Caki2 (cell line): ENCODE data around the gene NR5A1. TPM values are rescaled to one million over a fixed set of nuclear protein-coding genes. Genes with fewer than 3 reads are reported as not detected.

Experiments used
- DNase-seq: peaks from one replicate; pipeline ENCODE4 v3.0.0-alpha.2; 2015; ENCODE audit warnings: low read depth
- in situ Hi-C: cut with HindIII; loops from 2 replicates; pipeline ENCODE4 v1.10.0; 2016; ENCODE audit warnings: low sequenced_read_pairs, low pct_unique_long_range_greater_than_20kb, mixed read lengths
- total RNA-seq: library from RNA; depleted of rRNA; stranded (reverse); fragments of >200 nt; shearing (Covaris generic); gene quantifications from 2 replicates; pipeline ENCODE4 v1.2.3, GENCODE V29; 2014; ENCODE audit warnings: low replicate concordance; rRNA removed

Gene NR5A1
- total RNA-seq, 1 experiment from 2014 or later: not detected

GRCh38 chr9:124439086-124439485 is 68.1 kb downstream of the NR5A1 start:
- in situ Hi-C loops: no loop called here
- DNase-seq: no peak

- no peak for DNase-seq
- in situ Hi-C loops: no loop called here
These were observed 69.1 kb downstream of the NR5A1 start for GRCh38 chr9:124438091-124438490.

- in situ Hi-C loops: no loop called here
- no peak for DNase-seq
These were observed 70.1 kb downstream of the NR5A1 start for GRCh38 chr9:124437086-124437485.

GRCh38 chr9:124436320-124436719 is 70.9 kb downstream of the NR5A1 start:
- DNase-seq: no peak
- in situ Hi-C loops: no loop called here

Other genes starting within 250 kb of the NR5A1 start
- gene NEK6, start 249.4 kb downstream of the NR5A1 start, total RNA-seq: 119 and 135 TPM in 2 replicates
- gene PSMB7, start 92.0 kb downstream of the NR5A1 start, total RNA-seq: 106 and 142 TPM in 2 replicates
- gene ADGRD2, start 56.9 kb downstream of the NR5A1 start, total RNA-seq: 0.26 TPM in 1 of 2 replicates, not detected in the other